ENCODE data around the gene MLXIPL.
"Not testable (repeated sequence)": the region's sequence is repeated elsewhere in the genome, so short reads cannot be mapped to it uniquely, and the experiment has no call there.

Gene MLXIPL, protein sequence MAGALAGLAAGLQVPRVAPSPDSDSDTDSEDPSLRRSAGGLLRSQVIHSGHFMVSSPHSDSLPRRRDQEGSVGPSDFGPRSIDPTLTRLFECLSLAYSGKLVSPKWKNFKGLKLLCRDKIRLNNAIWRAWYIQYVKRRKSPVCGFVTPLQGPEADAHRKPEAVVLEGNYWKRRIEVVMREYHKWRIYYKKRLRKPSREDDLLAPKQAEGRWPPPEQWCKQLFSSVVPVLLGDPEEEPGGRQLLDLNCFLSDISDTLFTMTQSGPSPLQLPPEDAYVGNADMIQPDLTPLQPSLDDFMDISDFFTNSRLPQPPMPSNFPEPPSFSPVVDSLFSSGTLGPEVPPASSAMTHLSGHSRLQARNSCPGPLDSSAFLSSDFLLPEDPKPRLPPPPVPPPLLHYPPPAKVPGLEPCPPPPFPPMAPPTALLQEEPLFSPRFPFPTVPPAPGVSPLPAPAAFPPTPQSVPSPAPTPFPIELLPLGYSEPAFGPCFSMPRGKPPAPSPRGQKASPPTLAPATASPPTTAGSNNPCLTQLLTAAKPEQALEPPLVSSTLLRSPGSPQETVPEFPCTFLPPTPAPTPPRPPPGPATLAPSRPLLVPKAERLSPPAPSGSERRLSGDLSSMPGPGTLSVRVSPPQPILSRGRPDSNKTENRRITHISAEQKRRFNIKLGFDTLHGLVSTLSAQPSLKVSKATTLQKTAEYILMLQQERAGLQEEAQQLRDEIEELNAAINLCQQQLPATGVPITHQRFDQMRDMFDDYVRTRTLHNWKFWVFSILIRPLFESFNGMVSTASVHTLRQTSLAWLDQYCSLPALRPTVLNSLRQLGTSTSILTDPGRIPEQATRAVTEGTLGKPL

DNA sequence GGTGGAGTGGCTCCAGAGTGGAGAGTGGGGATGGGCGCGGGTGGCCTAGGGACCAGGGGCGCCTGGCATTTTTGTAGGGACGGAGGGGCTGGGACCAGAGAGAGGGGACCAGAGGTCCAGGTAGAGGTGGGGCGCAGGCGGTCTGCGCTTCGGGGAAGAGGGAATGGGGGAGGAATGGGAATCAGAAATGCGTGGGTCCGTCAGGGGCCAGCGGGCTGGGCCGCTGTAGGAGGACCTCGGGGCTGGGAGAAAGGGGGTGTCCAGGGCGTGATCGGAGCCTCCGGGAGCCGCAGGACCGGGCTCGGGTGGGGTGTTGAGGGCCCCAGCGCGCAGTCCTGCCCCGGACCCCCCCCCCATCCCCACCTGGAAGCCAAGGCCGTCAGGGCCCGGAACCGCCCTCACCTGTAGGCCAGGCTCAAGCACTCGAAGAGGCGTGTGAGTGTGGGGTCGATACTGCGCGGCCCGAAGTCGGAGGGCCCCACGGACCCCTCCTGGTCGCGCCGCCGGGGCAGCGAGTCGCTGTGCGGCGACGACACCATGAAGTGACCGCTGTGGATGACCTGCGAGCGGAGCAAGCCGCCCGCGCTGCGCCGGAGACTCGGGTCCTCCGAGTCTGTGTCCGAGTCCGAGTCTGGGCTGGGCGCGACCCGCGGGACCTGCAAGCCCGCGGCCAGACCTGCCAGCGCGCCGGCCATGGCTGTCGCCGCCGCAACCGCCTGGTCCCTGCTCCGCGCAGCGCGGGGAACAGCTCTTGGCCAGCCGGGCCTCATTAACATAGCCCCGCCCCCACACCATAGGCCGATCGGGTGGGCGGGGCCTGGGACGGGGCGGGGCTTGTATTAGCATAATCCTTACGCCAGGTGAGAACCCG is at the start of gene MLXIPL:
MLXIPL (minus strand) TSS at position 725 of the 871 bp plus-strand sequence; CDS start at position 695, 30 bp downstream.
- DNase-seq, result peak; percentile 78 to 93 (median 85)

- DNase-seq, result no peak
These were observed 47.6 kb upstream of the MLXIPL start for GRCh38 chr7:73671857-73672445.

DNA sequence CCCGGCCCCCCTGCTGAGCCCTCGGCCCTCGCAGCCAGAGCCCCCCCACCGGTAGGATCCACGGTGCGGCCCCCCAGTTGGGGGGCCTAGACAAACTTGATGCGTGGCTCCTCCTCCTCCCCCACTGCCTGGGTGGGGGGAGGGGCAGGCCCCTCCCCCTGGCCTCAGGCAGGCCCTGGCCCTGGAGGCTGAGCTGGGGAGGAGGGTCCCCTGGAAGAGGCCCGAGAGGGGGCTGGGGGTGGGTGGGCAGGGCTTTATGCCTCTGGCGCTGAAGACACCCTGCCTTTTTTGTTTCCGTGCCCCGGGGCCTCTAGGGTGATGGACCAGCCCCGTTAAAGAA is 47.0 kb upstream of the MLXIPL start:
- DNase-seq, result no peak

GRCh38 chr7:73669858-73670385 is 45.6 kb upstream of the MLXIPL start:
- DNase-seq, result no peak

- DNase-seq, result no peak
These were observed 45.0 kb upstream of the MLXIPL start for GRCh38 chr7:73669288-73669701.

DNA sequence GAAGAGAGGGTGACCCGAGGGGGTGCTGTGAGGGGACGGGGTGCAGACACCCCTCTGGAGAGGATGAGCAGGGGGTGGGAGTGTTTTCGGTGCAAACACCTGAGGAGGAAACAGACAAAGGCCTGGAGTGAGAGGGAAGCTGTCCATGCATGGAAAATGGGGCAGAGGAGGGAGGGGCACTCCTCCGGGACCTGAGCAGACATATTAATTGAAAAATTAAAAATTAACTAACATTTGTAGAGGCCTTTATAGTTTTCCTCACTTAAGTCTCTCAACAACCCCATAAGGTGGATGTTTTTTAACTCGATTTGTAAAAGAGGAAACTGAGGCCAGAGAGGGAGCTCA is 44.5 kb upstream of the MLXIPL start:
- DNase-seq, result no peak

DNA sequence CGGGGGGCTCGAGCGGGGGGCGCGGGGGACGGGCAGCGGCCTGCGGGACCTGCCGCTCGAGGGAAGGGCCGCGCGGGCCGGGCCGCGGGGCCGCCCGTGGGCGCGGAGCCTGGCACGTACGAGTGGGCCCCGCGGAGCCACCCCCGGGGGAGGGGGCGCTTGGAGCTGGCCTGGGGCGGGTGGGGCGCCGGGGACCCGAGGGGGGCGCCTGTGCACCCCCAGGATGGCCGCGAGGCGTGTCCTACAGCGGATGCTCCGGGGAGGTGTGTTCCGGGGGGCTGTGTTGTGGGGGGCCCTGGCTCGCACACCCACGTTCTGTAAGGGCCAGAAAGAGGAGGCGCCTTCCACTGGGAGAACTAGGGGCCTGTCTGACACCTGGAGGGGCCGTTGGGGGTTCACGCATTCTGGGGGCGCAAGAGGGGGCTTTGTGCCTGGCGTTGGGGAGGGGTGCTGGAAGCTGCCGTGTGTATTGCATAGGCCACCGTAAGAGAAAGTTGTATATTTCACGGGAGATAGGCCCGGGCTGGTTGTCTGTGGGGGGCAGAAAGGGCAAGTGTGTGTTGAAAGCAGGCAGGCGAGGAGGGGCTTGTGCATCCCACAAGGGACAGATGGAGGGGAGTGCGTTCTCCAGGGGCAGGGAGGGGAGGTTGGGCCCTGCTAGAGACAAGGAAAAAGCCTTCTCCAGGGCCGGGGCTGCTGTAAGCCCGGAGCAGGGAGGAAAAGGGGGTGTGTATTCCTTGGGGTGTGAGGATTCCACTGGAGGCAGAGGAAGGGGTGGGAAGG is 44.0 kb upstream of the MLXIPL start:
- no peak for DNase-seq

GRCh38 chr7:73667344-73668102 is 43.2 kb upstream of the MLXIPL start, which contains the start of gene VPS37D:
TSS of gene VPS37D (plus strand) at chr7:73667831. CDS start at chr7:73667959, 128 bp downstream.
- DNase-seq, result peak; percentile 89 to 99 (median 96)

DNA sequence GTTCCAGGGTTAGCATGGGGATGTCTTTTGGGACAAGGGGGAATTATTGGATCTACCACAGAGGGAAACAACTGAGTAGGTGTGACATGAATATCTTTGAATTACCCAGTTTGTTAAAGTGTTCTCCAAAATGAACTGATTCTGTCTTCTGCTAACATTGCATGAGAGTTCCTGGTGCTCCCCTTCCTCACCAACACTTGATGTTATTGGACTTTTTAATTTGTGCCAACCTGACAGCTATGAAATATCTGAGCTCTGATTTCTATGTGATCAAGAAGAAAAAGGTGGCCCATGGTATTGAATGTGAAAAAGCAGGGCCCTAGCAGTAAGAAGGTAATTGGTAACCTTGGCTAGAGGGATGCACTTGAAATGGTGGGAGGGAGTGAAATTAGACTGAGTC is 38.7 kb upstream of the MLXIPL start:
- no peak for DNase-seq

DNA sequence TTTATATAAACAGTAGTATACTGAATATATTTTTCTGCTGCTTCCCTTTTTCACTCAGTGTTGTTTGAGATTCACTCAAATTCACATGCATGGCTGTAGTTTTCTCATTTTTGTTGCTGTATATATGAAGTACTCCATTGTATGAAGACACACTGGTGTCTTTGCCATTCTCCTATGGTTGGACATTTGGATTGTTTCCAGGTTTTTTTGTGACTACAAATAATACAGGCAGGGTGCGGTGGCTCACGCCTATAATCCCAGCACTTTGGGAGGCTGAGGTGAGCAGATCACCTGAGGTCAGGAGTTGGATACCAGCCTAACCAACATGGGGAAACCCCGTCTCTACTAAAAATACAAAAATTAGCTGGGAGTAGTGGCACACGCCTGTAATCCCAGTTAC is 36.3 kb upstream of the MLXIPL start:
- DNase-seq, result not testable (repeated sequence)

- no peak for DNase-seq
These were observed 35.7 kb upstream of the MLXIPL start for GRCh38 chr7:73659983-73660382.

DNA sequence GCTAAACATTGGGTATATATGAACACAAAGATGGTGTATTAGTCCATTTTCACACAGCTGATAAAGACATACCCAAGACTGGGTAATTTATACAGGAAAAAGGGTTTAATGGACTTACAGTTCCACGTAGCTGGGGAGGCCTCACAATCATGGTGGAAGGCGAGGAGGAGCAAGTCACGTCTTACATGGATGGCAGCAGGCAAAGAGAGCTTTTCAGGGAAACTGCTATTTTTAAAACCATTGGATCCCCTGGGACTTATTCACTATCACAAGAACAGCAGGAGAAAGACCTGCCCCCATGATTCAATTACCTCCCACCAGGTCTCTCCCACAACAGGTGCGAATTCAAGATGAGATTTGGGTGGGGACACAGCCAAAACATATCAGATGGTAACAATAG is 31.0 kb upstream of the MLXIPL start:
- not testable (repeated sequence) for DNase-seq

DNA sequence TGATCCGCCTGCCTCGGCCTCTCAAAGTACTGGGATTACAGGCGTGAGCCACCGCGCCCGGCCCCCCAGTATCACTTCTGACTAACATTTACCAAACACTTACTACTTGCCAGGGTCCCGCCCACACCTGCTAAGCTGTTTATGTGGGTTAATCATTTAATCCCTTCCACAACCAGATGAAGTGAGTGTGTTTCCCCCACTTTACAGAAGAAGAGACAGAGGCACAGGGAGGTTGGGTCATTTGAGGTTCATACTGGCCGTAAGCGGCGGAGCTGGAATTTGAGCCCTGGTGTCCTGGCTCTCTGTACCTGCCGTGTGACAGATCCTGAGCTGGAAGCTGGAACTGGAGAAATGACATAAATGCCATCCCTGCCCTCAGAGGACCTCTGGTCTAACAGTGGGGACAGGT is 28.2 kb upstream of the MLXIPL start:
- DNase-seq, result no peak

DNA sequence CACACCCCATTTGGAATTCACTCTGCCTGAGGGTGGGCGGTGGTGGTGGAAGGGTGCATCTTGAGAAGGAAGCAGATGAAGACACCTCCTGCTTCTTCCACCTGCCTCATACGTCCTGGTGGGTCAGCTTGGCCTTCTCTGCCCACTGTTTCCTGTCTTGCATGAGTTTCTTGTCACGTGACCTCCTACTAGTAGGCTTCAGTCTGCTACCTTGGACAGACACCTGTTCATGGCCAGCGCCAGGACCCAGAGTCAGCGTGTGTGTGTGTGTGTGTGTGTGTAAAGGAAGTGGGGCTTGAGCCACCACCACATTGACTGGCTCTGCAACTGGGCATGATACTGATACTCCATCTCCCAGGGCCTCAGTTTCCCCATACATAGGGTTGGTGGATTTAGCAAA is 26.2 kb upstream of the MLXIPL start:
- DNase-seq, result no peak

DNA sequence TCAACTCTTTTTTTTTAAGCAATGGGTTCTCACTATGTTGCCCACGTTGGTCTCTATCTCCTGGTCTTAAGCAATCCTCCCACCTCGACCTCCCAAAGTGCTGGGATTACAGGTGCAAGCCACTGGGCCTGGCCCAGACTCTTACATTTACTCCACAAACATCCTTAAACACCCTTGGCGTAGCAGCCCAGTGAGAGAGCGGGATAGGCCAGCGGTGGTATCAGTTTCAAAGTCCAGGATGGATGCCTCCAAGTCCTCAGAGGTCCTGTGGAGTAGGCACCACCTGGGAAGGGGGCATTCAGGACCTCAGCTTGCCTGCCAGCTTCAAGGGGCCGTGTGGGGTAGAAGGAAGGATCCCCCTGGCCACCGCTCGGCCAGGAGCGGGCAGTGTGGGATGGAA is 25.3 kb upstream of the MLXIPL start:
- no peak for DNase-seq

DNA sequence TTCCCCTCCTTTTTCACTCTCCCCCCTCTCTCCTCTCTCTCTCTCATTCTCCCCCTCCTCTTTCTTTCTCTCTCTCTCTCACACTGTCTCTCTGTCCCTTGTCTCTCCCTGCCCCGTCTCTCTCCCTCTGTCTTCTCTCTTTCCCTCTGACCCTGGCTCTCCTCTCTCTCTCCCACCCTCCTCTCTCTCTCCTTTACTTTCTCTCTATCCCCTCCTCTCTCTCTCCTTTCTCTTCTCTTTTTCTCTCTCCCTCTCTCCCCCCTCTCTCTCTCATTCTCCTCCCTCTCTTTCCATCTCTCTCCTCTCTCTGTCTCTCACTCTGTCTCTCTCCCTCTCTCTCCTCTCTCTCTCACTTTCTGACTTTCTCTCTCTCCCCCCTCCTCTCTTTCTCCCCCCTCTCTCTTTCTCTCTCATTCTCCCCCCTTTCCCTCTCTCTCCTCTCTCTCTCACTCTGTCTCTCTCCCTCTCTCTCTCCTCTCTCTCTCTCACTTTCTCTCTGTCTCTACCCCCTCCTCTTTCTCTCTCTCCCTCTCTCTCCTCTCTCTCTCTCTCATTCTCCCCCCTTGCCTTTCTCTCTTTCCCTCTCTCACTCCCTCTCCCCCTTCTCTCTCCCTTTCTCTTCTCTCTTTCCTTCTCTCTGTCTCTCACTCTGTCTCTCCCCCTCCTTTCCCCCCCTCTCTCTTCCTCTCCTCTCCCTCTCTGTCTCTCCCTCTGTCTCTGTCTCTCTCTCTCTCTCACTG is 24.4 kb upstream of the MLXIPL start:
- no peak for DNase-seq

DNA sequence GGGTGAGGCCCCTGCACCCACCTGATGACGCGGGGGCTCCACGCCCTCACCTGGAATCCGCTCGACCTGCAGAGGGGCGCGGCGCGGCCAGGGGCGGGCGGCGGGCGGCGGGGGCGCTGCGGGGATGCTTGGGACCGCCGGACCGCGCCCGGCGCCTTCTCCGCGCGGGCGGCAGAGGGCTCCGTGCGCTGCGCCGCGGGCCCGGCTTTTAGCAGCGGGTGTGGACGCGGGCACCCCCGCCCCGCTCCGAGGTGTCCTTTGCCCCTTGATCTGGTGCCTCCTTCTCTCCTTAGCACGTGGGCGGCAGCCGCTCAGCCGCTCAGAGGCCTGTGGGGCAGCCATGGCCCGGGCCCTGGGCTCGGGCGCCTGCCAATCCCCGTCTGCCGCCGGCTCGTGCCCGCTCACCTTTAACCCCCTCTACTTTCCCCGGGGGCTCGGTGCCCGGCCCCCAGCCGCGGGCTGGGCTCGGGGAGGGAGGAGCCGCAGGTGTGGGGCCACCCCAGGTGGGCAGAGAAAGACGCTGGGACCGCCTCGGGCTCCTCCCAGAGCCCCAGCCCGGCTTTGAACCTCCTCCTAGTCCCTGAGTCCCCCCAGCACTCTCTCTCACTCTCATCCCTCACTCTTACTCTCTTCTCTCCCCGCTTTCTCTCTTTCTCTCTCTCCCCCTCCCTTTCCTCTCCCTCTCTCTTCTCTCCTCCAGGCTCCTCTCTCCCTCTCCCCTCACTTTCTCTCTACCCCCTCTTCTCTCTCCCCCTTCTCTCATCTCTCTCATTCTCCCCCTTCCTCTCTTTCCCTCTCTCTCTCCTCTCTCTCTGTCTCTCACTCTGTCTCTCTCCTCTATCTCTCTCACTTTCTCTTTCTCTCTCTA is 23.6 kb upstream of the MLXIPL start:
- DNase-seq, result peak in 2 of 3 donors; percentile 47 to 63

- no peak for DNase-seq
These were observed 22.7 kb upstream of the MLXIPL start for GRCh38 chr7:73646785-73647724.
